DOHH2 (cell line): ENCODE measurements around the gene SBK3.
A peak's percentile ranks its signal among the peaks of the same experiment; 100 is the strongest.

Experiments
- H3F3A ChIP-seq: fragments of 200-600 bp; sonication (generic), shearing (Covaris generic); 2 replicates; pipeline ENCODE4 v1.6.0; 2016; ENCODE audit warnings: antibody characterized with exemption, mild to moderate bottlenecking; ENCODE audit not compliant: control insufficient read depth, insufficient read depth
- H3K27ac ChIP-seq: fragments of 200-600 bp; sonication (generic); 2 replicates; pipeline ENCODE4 v1.5.1; 2014; ENCODE audit warnings: low read depth, mild to moderate bottlenecking, low read length, moderate library complexity
- H3K27me3 ChIP-seq: fragments of 200-600 bp; sonication (generic); 2 replicates; pipeline ENCODE4 v1.6.1; 2014; ENCODE audit warnings: mild to moderate bottlenecking, low read length, mixed read lengths; ENCODE audit not compliant: control insufficient read depth
- H3K36me3 ChIP-seq: fragments of 200-600 bp; sonication (generic); 2 replicates; pipeline ENCODE4 v1.6.1; 2014; ENCODE audit warnings: mild to moderate bottlenecking, low read length, moderate library complexity, mixed read lengths; ENCODE audit not compliant: control insufficient read depth
- H3K4me1 ChIP-seq: fragments of 200-600 bp; sonication (generic); 2 replicates; pipeline ENCODE4 v1.6.1; 2014; ENCODE audit warnings: mild to moderate bottlenecking, low read length, mixed read lengths; ENCODE audit not compliant: control insufficient read depth
- H3K4me2 ChIP-seq: fragments of 200-600 bp; sonication (generic); 2 replicates; pipeline ENCODE4 v1.6.0; 2014; ENCODE audit warnings: mild to moderate bottlenecking, low read length, moderate library complexity
- H3K4me3 ChIP-seq: fragments of 200-600 bp; sonication (generic); 2 replicates; pipeline ENCODE4 v1.5.1; 2014; ENCODE audit warnings: mild to moderate bottlenecking, low read length, mixed read lengths
- H3K79me2 ChIP-seq: fragments of 200-600 bp; sonication (generic); 2 replicates; pipeline ENCODE4 v1.6.1; 2014; ENCODE audit warnings: mild to moderate bottlenecking, low read length, mixed read lengths; ENCODE audit not compliant: control insufficient read depth
- H3K9me2 ChIP-seq: fragments of 200-600 bp; sonication (generic); replicated peaks from 2 replicates; pipeline ENCODE4 v1.6.1; 2014; ENCODE audit warnings: mild to moderate bottlenecking, low read length, mixed read lengths; ENCODE audit not compliant: control insufficient read depth
- H3K9me3 ChIP-seq: fragments of 200-600 bp; sonication (generic); 2 replicates; pipeline ENCODE4 v1.6.1; 2014; ENCODE audit warnings: antibody characterized with exemption, low read length, mixed read lengths; ENCODE audit not compliant: control insufficient read depth, insufficient read depth
- H4K20me1 ChIP-seq: fragments of 200-600 bp; sonication (generic); 2 replicates; pipeline ENCODE4 v1.6.0; 2014; ENCODE audit warnings: low read depth, mild to moderate bottlenecking, antibody characterized with exemption, low read length, moderate library complexity; ENCODE audit not compliant: control insufficient read depth, insufficient read depth
- CTCF ChIP-seq: fragments of 200-600 bp; sonication (generic); IDR thresholded peaks from one replicate; pipeline ENCODE4 v1.5.1; 2014; ENCODE audit warnings: antibody characterized with exemption, mild to moderate bottlenecking, low read depth, low read length; ENCODE audit not compliant: poor library complexity, severe bottlenecking
- EZH2phosphoT487 ChIP-seq: fragments of 200-600 bp; sonication (generic); IDR thresholded peaks from 2 replicates; pipeline ENCODE4 v1.6.1; 2017; ENCODE audit warnings: borderline replicate concordance, mild to moderate bottlenecking, antibody characterized with exemption, low read length, moderate library complexity, mixed read lengths

SBK3 gene

GRCh38 chr19:55581823-55582223, 36.5 kb upstream of the SBK3 start:
- Histone ChIP-seq H4K20me1 (no peaks in the 10 kb centered on the region), H3F3A (peaks cover 30% of the 10 kb centered on the region), H3K9me2 (no peaks in the 10 kb centered on the region), H3K79me2 (peaks cover 21% of the 10 kb centered on the region), H3K27ac (no peak overlapping the region), H3K4me2 (no peak overlapping the region), H3K36me3 (peaks cover 11% of the 10 kb centered on the region), H3K4me1 (peaks cover 35% of the 10 kb centered on the region), H3K4me3 (no peak overlapping the region), H3K9me3 (no peaks in the 10 kb centered on the region), H3K27me3 (no peaks in the 10 kb centered on the region)
- no peak for TF ChIP-seq CTCF
- no peak for TF ChIP-seq EZH2phosphoT487

GRCh38 chr19:55581145-55581822, 35.9 kb upstream of the SBK3 start:
- peak overlapping the region; percentile 90 for H3K4me3 ChIP-seq
- H4K20me1 ChIP-seq = no peaks in the 10 kb centered on the region
- peak overlapping the region; percentile 96 for H3K4me2 ChIP-seq
- TF ChIP-seq CTCF (no peak), EZH2phosphoT487 (no peak)
- H3K27ac ChIP-seq = peak overlapping the region; percentile 50; the same call in 1 of the 2 replicates
- H3K36me3 ChIP-seq = peaks cover 14% of the 10 kb centered on the region
- H3K9me2 ChIP-seq = no peaks in the 10 kb centered on the region
- H3K4me1 ChIP-seq = peaks cover 30% of the 10 kb centered on the region
- H3F3A ChIP-seq = peaks cover 26% of the 10 kb centered on the region
- peaks cover 21% of the 10 kb centered on the region for H3K79me2 ChIP-seq
- no peaks in the 10 kb centered on the region for H3K27me3 ChIP-seq
- H3K9me3 ChIP-seq = no peaks in the 10 kb centered on the region

- H3K9me2 ChIP-seq = no peaks in the 10 kb centered on the region
- no peak for TF ChIP-seq CTCF
- TF ChIP-seq EZH2phosphoT487 = no peak
Measured at GRCh38 chr19:55580628-55581144, 35.3 kb upstream of the SBK3 start, which contains the start of gene ZNF579. Gene ZNF579, minus strand, starts transcription at chr19:55580848. Its CDS starts 1,209 bp downstream, at chr19:55579639.

More at GRCh38 chr19:55580628-55581144, 35.3 kb upstream of the SBK3 start, which contains the start of gene ZNF579:
- Histone ChIP-seq H3K79me2 (peaks cover 21% of the 10 kb centered on the region), H3K36me3 (peaks cover 17% of the 10 kb centered on the region), H3K4me2 (peak within 1 kb of the TSS; percentile 96), H4K20me1 (no peaks in the 10 kb centered on the region), H3F3A (peaks cover 23% of the 10 kb centered on the region), H3K9me3 (no peaks in the 10 kb centered on the region), H3K27ac (peak within 1 kb of the TSS; percentile 50; the same call in 1 of the 2 replicates), H3K4me1 (peaks cover 24% of the 10 kb centered on the region), H3K27me3 (no peaks in the 10 kb centered on the region), H3K4me3 (peak within 1 kb of the TSS; percentile 90)
